ENCODE results near the gene WDR82.

The WDR82 gene

DNA sequence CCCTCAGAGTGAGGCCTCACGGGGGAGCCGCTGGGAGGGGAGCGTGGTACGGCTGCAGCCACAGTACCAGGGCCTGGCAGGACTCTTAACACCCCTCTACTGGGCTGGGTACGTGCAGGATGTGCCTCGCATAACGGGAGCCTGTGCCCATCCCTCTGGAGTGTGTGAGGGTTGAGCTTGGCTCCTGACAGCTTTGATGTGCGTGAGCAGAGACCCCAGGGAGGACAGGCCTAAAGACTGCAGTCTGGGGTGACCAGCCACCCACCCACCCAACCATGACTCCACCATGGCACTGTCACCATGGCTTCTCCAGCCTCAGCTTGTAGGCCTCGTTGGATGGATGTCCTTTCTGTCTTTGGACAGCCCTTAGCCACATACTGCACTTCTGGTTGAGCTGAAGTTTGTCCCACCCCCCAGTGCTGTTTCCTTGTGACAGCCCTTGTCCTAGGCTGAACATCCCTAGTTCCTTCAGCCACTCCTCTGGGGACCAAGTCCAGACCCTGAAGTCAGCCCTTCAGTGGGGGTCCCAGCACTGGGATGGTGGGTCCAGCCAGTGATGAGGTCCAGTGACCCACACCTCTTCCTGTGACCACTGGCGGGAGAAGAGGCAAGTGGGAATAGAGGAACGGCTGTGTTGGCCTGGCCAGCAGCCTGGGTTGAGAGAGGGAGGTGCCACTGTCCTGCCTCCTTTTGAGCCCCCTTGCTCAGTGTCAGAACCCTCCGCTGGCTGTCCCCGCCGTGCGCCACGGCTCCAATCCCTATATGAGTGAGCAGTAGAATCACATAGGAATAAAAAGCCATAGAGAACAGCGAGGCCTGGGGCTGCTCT lies 15.3 kb upstream of the WDR82 start:
- H3K4me3 ChIP-seq (ENCODE audit: low read length) = no peak overlapping the region
- no peaks in the 10 kb centered on the region for H3K9me3 ChIP-seq (ENCODE audit: insufficient read depth, low read length)
- no peak overlapping the region for H2AFZ ChIP-seq (ENCODE audit: low read depth, low read length)
- H3K79me2 ChIP-seq (ENCODE audit: low read length) = no peaks in the 10 kb centered on the region
- no peak overlapping the region for H3K9ac ChIP-seq (ENCODE audit: low read length)
- H4K20me1 ChIP-seq (ENCODE audit: insufficient read depth, low read length) = no peaks in the 10 kb centered on the region
- no peaks in the 10 kb centered on the region for H3K27me3 ChIP-seq (ENCODE audit: low read depth, low read length)
- H3K27ac ChIP-seq (ENCODE audit: low read length) = no peak overlapping the region
- no peak overlapping the region for H3K4me2 ChIP-seq (ENCODE audit: low read length)
- H3K4me1 ChIP-seq (ENCODE audit: low read length) = peaks cover 14% of the 10 kb centered on the region
- H3K36me3 ChIP-seq (replicated peaks; ENCODE audit: low read depth, low read length) = no peaks in the 10 kb centered on the region
- no peak for TF ChIP-seq EZH2phosphoT487 (IDR thresholded peaks at IDR 0.05; ENCODE audit: low read depth)

DNA sequence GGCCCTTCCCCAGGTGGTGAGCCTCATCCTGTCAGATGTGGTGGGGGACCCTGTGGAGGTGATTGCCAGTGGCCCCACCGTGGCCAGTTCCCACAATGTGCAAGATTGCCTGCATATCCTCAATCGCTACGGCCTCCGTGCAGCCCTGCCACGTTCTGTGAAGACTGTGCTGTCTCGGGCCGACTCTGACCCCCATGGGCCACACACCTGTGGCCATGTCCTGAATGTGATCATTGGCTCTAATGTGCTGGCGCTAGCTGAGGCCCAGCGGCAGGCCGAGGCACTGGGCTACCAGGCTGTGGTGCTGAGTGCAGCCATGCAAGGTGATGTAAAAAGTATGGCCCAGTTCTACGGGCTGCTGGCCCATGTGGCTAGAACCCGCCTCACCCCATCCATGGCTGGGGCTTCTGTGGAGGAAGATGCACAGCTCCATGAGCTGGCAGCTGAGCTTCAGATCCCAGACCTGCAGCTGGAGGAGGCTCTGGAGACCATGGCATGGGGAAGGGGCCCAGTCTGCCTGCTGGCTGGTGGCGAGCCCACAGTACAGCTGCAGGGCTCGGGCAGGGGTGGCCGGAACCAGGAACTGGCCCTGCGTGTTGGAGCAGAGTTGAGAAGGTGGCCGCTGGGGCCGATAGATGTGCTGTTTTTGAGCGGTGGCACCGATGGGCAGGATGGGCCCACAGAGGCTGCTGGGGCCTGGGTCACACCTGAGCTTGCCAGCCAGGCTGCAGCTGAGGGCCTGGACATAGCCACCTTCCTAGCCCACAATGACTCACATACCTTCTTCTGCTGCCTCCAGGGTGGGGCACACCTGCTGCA lies 14.0 kb upstream of the WDR82 start:
- Histone ChIP-seq H2AFZ (ENCODE audit: low read depth, low read length) (no peak overlapping the region), H3K9me3 (ENCODE audit: insufficient read depth, low read length) (no peaks in the 10 kb centered on the region), H3K4me2 (ENCODE audit: low read length) (no peak overlapping the region), H3K4me3 (ENCODE audit: low read length) (no peak overlapping the region), H3K36me3 (replicated peaks; ENCODE audit: low read depth, low read length) (no peaks in the 10 kb centered on the region), H3K9ac (ENCODE audit: low read length) (no peak overlapping the region), H3K27ac (ENCODE audit: low read length) (no peak overlapping the region), H3K79me2 (ENCODE audit: low read length) (no peaks in the 10 kb centered on the region), H4K20me1 (ENCODE audit: insufficient read depth, low read length) (no peaks in the 10 kb centered on the region), H3K4me1 (ENCODE audit: low read length) (peaks cover 14% of the 10 kb centered on the region), H3K27me3 (ENCODE audit: low read depth, low read length) (no peaks in the 10 kb centered on the region)
- TF ChIP-seq, protein P1, sequence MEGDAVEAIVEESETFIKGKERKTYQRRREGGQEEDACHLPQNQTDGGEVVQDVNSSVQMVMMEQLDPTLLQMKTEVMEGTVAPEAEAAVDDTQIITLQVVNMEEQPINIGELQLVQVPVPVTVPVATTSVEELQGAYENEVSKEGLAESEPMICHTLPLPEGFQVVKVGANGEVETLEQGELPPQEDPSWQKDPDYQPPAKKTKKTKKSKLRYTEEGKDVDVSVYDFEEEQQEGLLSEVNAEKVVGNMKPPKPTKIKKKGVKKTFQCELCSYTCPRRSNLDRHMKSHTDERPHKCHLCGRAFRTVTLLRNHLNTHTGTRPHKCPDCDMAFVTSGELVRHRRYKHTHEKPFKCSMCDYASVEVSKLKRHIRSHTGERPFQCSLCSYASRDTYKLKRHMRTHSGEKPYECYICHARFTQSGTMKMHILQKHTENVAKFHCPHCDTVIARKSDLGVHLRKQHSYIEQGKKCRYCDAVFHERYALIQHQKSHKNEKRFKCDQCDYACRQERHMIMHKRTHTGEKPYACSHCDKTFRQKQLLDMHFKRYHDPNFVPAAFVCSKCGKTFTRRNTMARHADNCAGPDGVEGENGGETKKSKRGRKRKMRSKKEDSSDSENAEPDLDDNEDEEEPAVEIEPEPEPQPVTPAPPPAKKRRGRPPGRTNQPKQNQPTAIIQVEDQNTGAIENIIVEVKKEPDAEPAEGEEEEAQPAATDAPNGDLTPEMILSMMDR (IDR thresholded peaks at IDR 0.05; ENCODE audit: low read depth, low read length) = no peak
- TF ChIP-seq EZH2phosphoT487 (IDR thresholded peaks at IDR 0.05; ENCODE audit: low read depth) = no peak

DNA sequence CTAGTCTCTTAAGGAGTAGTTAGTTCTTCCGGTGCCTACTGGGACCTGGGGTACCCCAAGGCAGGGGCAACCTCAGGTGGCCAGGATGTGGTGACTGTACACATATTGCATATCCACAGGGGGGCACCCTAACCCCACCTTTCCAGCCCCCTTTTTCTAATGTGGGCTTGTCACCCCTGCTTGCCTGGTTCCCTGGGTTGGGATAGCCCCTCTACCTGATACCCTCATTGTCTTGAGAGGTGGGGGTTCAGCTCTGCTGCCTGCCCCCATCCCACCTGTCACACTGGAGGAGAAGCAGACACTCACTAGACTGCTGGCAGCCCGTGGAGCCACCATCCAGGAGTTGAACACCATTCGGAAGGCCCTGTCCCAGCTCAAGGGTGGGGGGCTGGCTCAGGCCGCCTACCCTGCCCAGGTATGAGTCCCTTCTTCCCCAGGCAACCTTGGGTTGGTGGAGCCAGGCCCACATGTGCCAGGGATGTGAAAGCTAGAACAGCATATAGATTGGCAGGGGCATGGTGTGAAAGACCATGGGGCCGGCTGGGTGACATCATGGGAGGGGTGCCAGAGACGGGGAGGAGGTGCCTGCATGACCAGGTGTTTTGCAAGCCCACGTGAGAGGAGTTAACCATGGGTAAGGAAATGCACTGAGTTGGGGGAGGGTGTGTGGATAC lies 13.2 kb upstream of the WDR82 start:
- Histone ChIP-seq H3K9ac (ENCODE audit: low read length) (no peak overlapping the region), H3K36me3 (replicated peaks; ENCODE audit: low read depth, low read length) (no peaks in the 10 kb centered on the region), H3K4me3 (ENCODE audit: low read length) (no peak overlapping the region), H3K79me2 (ENCODE audit: low read length) (peaks cover 7% of the 10 kb centered on the region), H4K20me1 (ENCODE audit: insufficient read depth, low read length) (no peaks in the 10 kb centered on the region), H3K4me2 (ENCODE audit: low read length) (no peak overlapping the region), H2AFZ (ENCODE audit: low read depth, low read length) (no peak overlapping the region), H3K9me3 (ENCODE audit: insufficient read depth, low read length) (no peaks in the 10 kb centered on the region), H3K4me1 (ENCODE audit: low read length) (peaks cover 14% of the 10 kb centered on the region), H3K27me3 (ENCODE audit: low read depth, low read length) (no peaks in the 10 kb centered on the region), H3K27ac (ENCODE audit: low read length) (no peak overlapping the region)
- TF ChIP-seq EZH2phosphoT487 (IDR thresholded peaks at IDR 0.05; ENCODE audit: low read depth) = no peak
- TF ChIP-seq, protein P1 (IDR thresholded peaks at IDR 0.05; ENCODE audit: low read depth, low read length) = peak; percentile 92

DNA sequence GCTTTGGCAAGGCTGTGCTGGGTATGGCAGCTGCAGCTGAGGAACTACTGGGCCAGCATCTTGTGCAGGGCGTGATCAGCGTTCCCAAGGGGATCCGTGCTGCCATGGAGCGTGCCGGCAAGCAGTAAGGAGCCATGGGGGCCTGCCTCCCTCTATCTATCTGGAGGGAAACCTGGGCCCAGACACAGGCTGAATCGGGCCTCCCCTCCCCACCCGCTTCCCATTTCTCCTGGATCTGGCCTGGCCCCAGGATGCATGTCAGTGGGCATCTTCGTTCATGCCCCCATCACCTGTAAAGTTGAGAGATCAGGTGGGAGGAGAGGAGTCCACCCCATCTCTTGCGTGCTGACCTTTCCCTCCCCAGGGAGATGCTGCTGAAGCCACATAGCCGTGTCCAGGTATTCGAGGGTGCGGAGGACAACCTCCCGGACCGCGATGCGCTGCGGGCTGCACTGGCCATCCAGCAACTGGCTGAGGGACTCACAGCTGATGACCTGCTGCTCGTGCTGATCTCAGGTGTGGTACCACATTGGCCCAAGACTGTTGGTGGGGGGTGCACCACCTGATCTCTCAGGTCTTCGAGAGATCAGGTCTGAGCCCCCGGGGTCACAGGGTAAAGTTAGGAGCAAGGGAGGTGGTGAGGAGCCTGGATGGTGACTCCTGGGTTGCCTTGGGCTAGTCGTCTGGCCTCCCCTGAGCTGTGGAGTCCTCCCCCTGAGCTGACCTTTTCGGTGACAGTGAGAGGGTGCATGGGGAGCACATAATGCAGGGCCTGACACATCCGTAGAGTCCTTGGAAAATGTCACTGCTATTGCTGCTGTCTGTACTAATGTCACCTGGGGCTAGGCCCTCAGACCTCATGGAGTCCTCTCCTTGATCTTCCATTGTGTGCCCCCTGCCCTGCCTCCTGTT lies 12.4 kb upstream of the WDR82 start:
- no peaks in the 10 kb centered on the region for H4K20me1 ChIP-seq (ENCODE audit: insufficient read depth, low read length)
- no peak overlapping the region for H3K4me3 ChIP-seq (ENCODE audit: low read length)
- H3K9me3 ChIP-seq (ENCODE audit: insufficient read depth, low read length) = no peaks in the 10 kb centered on the region
- no peak overlapping the region for H3K9ac ChIP-seq (ENCODE audit: low read length)
- H3K27ac ChIP-seq (ENCODE audit: low read length) = no peak overlapping the region
- TF ChIP-seq, protein P1 (IDR thresholded peaks at IDR 0.05; ENCODE audit: low read depth, low read length) = no peak
- TF ChIP-seq EZH2phosphoT487 (IDR thresholded peaks at IDR 0.05; ENCODE audit: low read depth) = no peak
- H3K4me1 ChIP-seq (ENCODE audit: low read length) = peaks cover 15% of the 10 kb centered on the region
- no peaks in the 10 kb centered on the region for H3K27me3 ChIP-seq (ENCODE audit: low read depth, low read length)
- H3K79me2 ChIP-seq (ENCODE audit: low read length) = peaks cover 7% of the 10 kb centered on the region
- no peak overlapping the region for H2AFZ ChIP-seq (ENCODE audit: low read depth, low read length)
- no peaks in the 10 kb centered on the region for H3K36me3 ChIP-seq (replicated peaks; ENCODE audit: low read depth, low read length)
- H3K4me2 ChIP-seq (ENCODE audit: low read length) = no peak overlapping the region
